Adrenal gland (tissue), 12 donors: ENCODE results near the gene PIK3C2G. TPM values are rescaled to one million over a fixed set of nuclear protein-coding genes. Genes with fewer than 3 reads are reported as not detected.

Experiments
- DNase-seq, 7 donors: peaks; one replicate each; pipeline ENCODE4 v3.0.0-alpha.2; 2019 to 2020
- H3K27ac ChIP-seq, 5 donors: fragments of 200-600 bp; sonication (generic) in 4 of 5; 1 replicate in 3 of 5; 2 replicates in 2 of 5; pipeline versions ENCODE4 v1.5.1 to v1.8.0; 2016 to 2020; ENCODE audit warnings: mild to moderate bottlenecking in 1 of 5
- H3K27me3 ChIP-seq: fragments of 200-600 bp; 2 replicates; pipeline ENCODE4 v1.8.0; 2021
- H3K36me3 ChIP-seq, 2 donors: fragments of 200-600 bp; replicated peaks in 1 of 2; 1 replicate in 1 of 2; 2 replicates in 1 of 2; pipeline versions ENCODE4 v1.5.1 to v1.8.0; 2018 to 2022
- H3K4me1 ChIP-seq, 2 donors: fragments of 200-600 bp; replicated peaks in 1 of 2; 1 replicate in 1 of 2; 2 replicates in 1 of 2; pipeline versions ENCODE4 v1.5.1 to v1.8.0; 2018 to 2021
- H3K4me3 ChIP-seq, 4 donors: fragments of 200-600 bp; sonication (generic) in 3 of 4; one replicate each; pipeline ENCODE4 v1.5.1; 2016 to 2018
- H3K9me3 ChIP-seq, 3 donors: fragments of 200-600 bp; sonication (generic) in 1 of 3; replicated peaks in 1 of 3; 1 replicate in 2 of 3; 2 replicates in 1 of 3; pipeline versions ENCODE4 v1.5.1 to v1.8.0; 2016 to 2021
- CTCF ChIP-seq, 6 experiments: fragments of 450-650 bp in 4 of 6; fragments of 200-600 bp in 2 of 6; sonication (generic) in 1 of 6; IDR thresholded peaks; 1 replicate in 5 of 6; 2 replicates in 1 of 6; pipeline versions ENCODE4 v1.5.1 to v1.8.0; 2016 to 2021; ENCODE audit warnings: antibody characterized with exemption in 6 of 6, mild to moderate bottlenecking in 2 of 6, moderate library complexity in 1 of 6
- POLR2A ChIP-seq, 2 donors: fragments of 450-650 bp; IDR thresholded peaks; one replicate each; pipeline ENCODE4 v1.6.1; 2017; ENCODE audit warnings: antibody characterized with exemption in 2 of 2, mild to moderate bottlenecking in 2 of 2, moderate library complexity in 1 of 2
- WGBS, 4 donors: extraction: QIAGEN DNeasy Blood & Tissue Kit in 2 of 4; methylation state at CpG; one replicate each; pipeline versions ENCODE4 v1.1.5 to v1.1.7; 2013 to 2017; 5-methylcytosine and 5-hydroxymethylcytosine counted together
- intact Hi-C, 2 donors: fragments of 100-400 bp; cut with DNase I; formaldehyde crosslinking; loops; one replicate each; pipeline versions ENCODE4 v1.14.1 to v1.15.0; 2022 to 2023
- polyA plus RNA-seq, 3 donors: library from polyadenylated mRNA; stranded (reverse); fragments of 200-250 nt in 2 of 3; fragments of 350-450 nt in 1 of 3; fragmentation: Illumina TruSeq in 1 of 3; extraction: RNeasy Lipid Tissue Mini Kit (QIAGEN cat#74804) in 1 of 3; gene quantifications; one replicate each; pipeline ENCODE4 v1.2.3, GENCODE V29; 2013 to 2014
- total RNA-seq, 9 donors: library from RNA; depleted of rRNA in 4 of 9; stranded (reverse); fragments of >200 nt in 4 of 9; fragments of 120-200 nt in 1 of 9; fragmentation: NEBNext Ultra II Directional in 1 of 9; extraction: Animal tissue kit (Norgen Biotek cat#: 25700) in 1 of 9; gene quantifications; one replicate each; pipeline versions ENCODE4 v1.1.0 to v1.2.4, GENCODE V29; 2013 to 2023
- donor health status: healthy with polysubstance abuse.
- donor health status: Bipolar disorder and iron deficiency.
- donor health status: DM: yes; HTN: yes; CAD: no.
- donor health status: DM: no; HTN: no; CAD: no.
- donor health status: DM: no; HTN: no; CAD: no.
- donor health status: DM: yes; HTN: yes; CAD: no.

The PIK3C2G gene
- total and polyA plus RNA-seq, 12 donors = 0.11 to 1.3 (median 0.54) TPM

DNA sequence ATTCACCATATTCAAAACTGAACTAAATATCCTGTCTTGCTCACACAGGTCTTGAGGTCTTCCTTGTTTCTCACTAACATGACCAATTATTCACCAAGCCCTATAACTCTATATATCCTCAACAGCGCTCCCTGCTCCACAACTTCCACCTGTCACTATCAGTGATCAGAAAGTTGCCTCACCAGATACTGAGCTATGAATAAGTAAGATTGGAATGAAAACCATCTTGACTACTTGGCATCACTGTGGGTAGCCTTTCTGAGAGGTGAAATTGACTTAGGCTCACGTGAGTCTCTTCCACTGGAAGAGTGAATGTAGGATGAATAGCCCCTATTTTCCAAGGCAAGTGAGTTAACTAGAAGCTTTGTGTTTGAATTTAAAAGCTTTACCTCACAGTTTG, 167.1 kb downstream of the PIK3C2G start:
- TF ChIP-seq POLR2A (IDR thresholded peaks at IDR 0.05) (no peak), CTCF (IDR thresholded peaks at IDR 0.05) (no peak)
- Histone ChIP-seq H3K9me3 (no peaks in the 10 kb centered on the region), H3K27me3 (no peaks in the 10 kb centered on the region), H3K36me3 (no peaks in the 10 kb centered on the region), H3K27ac (no peak overlapping the region), H3K4me3 (no peak overlapping the region), H3K4me1 (peaks cover 6 to 15% of the 10 kb centered on the region in 2 donors)
- intact Hi-C loops = no loop called here
- 68 to 90% (median 86%) methylated on average over 2 of the region's 2 CpGs for WGBS, 4 donors
- DNase-seq = no peak

- intact Hi-C loops = no loop called here
- H3K4me1 ChIP-seq = peaks cover 6 to 15% of the 10 kb centered on the region in 2 donors
- DNase-seq = no peak
- 88 to 96% (median 93%) methylated on average over 1 of the region's 1 CpG for WGBS, 4 donors
- no peaks in the 10 kb centered on the region for H3K27me3 ChIP-seq
- H3K36me3 ChIP-seq = no peaks in the 10 kb centered on the region
- no peak overlapping the region for H3K4me3 ChIP-seq
- no peak overlapping the region for H3K27ac ChIP-seq
- H3K9me3 ChIP-seq = no peaks in the 10 kb centered on the region
- TF ChIP-seq CTCF (IDR thresholded peaks at IDR 0.05) (no peak), POLR2A (IDR thresholded peaks at IDR 0.05) (no peak)
These were observed 168.0 kb downstream of the PIK3C2G start for GRCh38 chr12:18429366-18429765.

DNA sequence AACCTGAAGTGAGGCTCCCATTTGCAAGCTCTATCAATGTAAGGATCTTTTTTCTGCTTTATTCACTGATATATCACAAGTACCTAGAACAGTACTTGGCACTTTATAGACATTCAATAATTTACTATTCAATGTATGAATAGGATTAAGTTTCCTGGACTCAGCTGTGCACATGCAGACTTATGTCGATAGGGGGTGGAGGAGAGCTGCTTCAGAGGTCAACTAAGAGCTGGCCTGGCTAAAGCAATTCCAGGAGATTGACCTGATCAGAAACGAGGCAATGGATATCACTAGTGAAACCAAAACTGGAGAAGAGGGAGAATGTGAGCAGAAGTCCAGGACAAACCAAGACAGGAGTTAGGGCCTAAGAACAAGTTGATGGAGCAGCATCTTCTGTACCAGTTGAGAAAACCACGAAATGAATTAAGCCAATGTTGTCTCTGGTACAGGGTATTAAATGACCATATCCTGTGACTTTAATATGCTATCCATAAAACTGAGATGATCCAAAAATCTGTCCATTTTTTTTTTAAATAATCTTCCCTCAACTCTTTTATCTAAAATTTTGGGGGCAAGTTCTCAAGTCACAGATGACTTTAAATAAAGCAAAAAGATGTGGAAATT, 169.2 kb downstream of the PIK3C2G start:
- WGBS, 4 donors = 28 to 37% (median 35%) methylated on average over 3 of the region's 3 CpGs
- DNase-seq = peak; percentile 54 to 85 (median 65)
- H3K4me1 ChIP-seq = peaks cover 6 to 15% of the 10 kb centered on the region in 2 donors
- H3K4me3 ChIP-seq = no peak overlapping the region
- H3K9me3 ChIP-seq = no peaks in the 10 kb centered on the region
- no peaks in the 10 kb centered on the region for H3K36me3 ChIP-seq
- peak overlapping the region in 1 of 5 donors; percentile 8 for H3K27ac ChIP-seq
- intact Hi-C loops = no loop called here
- no peaks in the 10 kb centered on the region for H3K27me3 ChIP-seq
- TF ChIP-seq POLR2A (IDR thresholded peaks at IDR 0.05) = no peak
- TF ChIP-seq CTCF (IDR thresholded peaks at IDR 0.05) = peak; percentile 64 to 85 (median 79)

DNA sequence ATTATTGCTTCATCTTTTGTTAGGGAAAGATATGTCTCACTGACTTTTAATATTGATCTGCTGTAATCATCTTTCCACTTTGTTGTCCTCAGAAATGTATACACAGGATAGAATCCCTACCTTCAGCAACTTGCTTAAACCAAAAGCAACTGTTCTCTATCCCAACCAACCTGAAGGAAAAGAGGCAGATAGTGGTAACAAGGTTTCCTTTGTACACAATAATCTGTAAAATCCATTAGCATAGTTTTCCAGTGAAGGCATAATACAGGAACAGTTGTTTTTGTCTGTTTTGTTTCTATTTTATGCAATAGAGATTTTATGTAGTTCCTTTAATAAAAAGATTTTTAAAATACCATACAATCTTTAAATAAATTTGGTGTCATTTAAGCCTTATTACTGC, 170.5 kb downstream of the PIK3C2G start:
- Histone ChIP-seq H3K9me3 (no peaks in the 10 kb centered on the region), H3K27me3 (no peaks in the 10 kb centered on the region), H3K27ac (peak overlapping the region in 2 of 5 donors; percentile 6 to 13), H3K4me1 (peaks cover 6 to 15% of the 10 kb centered on the region in 2 donors), H3K4me3 (no peak overlapping the region), H3K36me3 (no peaks in the 10 kb centered on the region)
- no peak for TF ChIP-seq CTCF (IDR thresholded peaks at IDR 0.05)
- no peak for TF ChIP-seq POLR2A (IDR thresholded peaks at IDR 0.05)
- intact Hi-C loops = no loop called here
- DNase-seq = no peak
